Fibroblast of skin of left biceps (primary cell): Measurements from ENCODE around the gene ZBTB7C.

ENCODE experiments used
- DNase-seq, 2 experiments: peaks; one replicate each; pipeline ENCODE4 v3.0.0-alpha.2; 2013; ENCODE audit warnings: low read depth in 2 of 2

Gene ZBTB7C

GRCh38 chr18:48193521-48194492 lies 215.4 kb downstream of the ZBTB7C start:
- no peak for DNase-seq

GRCh38 chr18:48192542-48192941 lies 216.6 kb downstream of the ZBTB7C start:
- no peak for DNase-seq

GRCh38 chr18:48191494-48191893 lies 217.7 kb downstream of the ZBTB7C start:
- DNase-seq = no peak

- DNase-seq = no peak
Observed at GRCh38 chr18:48190994-48191393, 218.2 kb downstream of the ZBTB7C start.

- DNase-seq = no peak
Observed at GRCh38 chr18:48188609-48189008, 220.6 kb downstream of the ZBTB7C start.

- DNase-seq = no peak
Observed at GRCh38 chr18:48186861-48187260, 222.3 kb downstream of the ZBTB7C start.

GRCh38 chr18:48186131-48186766 lies 222.9 kb downstream of the ZBTB7C start:
- no peak for DNase-seq

GRCh38 chr18:48184118-48184517 lies 225.1 kb downstream of the ZBTB7C start:
- no peak for DNase-seq

GRCh38 chr18:48183613-48184012 lies 225.6 kb downstream of the ZBTB7C start:
- DNase-seq = no peak

- DNase-seq = no peak
Observed at GRCh38 chr18:48182779-48183178, 226.4 kb downstream of the ZBTB7C start.

GRCh38 chr18:48181857-48182256 lies 227.3 kb downstream of the ZBTB7C start:
- no peak for DNase-seq

- no peak for DNase-seq
Observed at GRCh38 chr18:48181087-48181823, 227.9 kb downstream of the ZBTB7C start.

- DNase-seq = no peak
Observed at GRCh38 chr18:48179666-48180065, 229.5 kb downstream of the ZBTB7C start.

GRCh38 chr18:48179001-48179400 lies 230.2 kb downstream of the ZBTB7C start:
- DNase-seq = no peak

- no peak for DNase-seq
Observed at GRCh38 chr18:48176909-48177308, 232.3 kb downstream of the ZBTB7C start.

- DNase-seq = no peak
Observed at GRCh38 chr18:48173557-48173956, 235.6 kb downstream of the ZBTB7C start.

GRCh38 chr18:48172226-48173006 lies 236.8 kb downstream of the ZBTB7C start:
- no peak for DNase-seq

- no peak for DNase-seq
Observed at GRCh38 chr18:48171490-48172188, 237.5 kb downstream of the ZBTB7C start.

GRCh38 chr18:48170651-48171050 lies 238.5 kb downstream of the ZBTB7C start:
- DNase-seq = no peak

GRCh38 chr18:48168861-48169260 lies 240.3 kb downstream of the ZBTB7C start:
- DNase-seq = no peak

GRCh38 chr18:48167897-48168253 lies 241.3 kb downstream of the ZBTB7C start:
- no peak for DNase-seq
